ENCODE data around the gene SRBD1.

GRCh38 chr2:45370369-45370768, 240.7 kb downstream of the SRBD1 start:
- TF ChIP-seq CTCF (IDR thresholded peaks at IDR 0.05 in 8 of 11, conservative IDR thresholded peaks at IDR 0.05 in 3 of 11): no peak
- TF ChIP-seq POLR2A (IDR thresholded peaks at IDR 0.05): no peak

Data from spleen (tissue), 7 donors.